Measurements from ENCODE around the gene OLFM2. TPM values are rescaled to one million over a fixed set of nuclear protein-coding genes. Genes with fewer than 3 reads are reported as not detected.
"Not testable (repeated sequence)": the region's sequence is repeated elsewhere in the genome, so short reads cannot be mapped to it uniquely, and the experiment has no call there.

OLFM2 gene
- total RNA-seq, 1 donor from 2014 or later, result 22.9 TPM

- peak; percentile 38 for DNase-seq
These were observed 5.4 kb upstream of the OLFM2 start for GRCh38 chr19:9941671-9942070.

DNA sequence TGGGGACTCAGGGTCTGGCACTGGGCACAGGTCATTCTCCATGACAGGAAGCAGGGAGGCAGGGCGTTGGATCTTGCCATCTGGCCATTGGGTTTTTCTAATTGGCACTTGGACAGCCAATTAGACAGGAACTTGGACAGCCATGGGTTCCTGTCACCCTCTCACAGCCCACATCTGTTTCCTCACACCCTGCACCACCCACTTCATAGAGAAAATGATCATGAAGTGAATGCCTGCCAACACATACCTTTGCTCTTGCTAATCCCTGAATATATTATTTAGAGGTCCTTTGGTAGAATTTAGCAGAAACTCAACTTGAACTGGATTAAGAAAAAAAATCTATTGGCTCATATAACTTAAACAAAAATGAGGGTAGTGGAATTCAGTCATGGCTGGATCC is 4.9 kb upstream of the OLFM2 start:
- DNase-seq, result no peak

- DNase-seq, result no peak
These were observed 4.5 kb upstream of the OLFM2 start for GRCh38 chr19:9940778-9941177.

- DNase-seq, result no peak
These were observed 3.1 kb upstream of the OLFM2 start for GRCh38 chr19:9939301-9939913.

DNA sequence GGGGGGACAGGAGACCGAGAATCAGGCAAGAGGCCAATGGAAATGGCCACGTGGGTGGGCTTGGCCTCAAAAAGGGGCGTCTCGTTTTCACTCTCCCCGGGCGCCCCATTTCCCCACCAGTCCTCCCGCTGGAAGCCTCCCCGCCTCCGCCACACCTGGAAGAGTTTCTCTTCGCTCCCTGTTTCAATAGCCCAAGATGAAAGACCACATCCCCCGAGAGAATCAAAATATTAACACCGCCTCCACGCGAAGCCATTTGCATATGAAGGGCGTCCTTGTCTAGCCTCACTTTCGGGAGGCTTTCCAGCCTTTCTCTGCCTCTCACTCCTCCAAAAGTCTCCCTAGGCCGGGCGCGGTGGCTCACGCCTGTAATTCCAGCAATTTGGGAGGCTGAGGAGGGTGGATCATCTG is 691 bp upstream of the OLFM2 start:
- DNase-seq, result no peak

DNA sequence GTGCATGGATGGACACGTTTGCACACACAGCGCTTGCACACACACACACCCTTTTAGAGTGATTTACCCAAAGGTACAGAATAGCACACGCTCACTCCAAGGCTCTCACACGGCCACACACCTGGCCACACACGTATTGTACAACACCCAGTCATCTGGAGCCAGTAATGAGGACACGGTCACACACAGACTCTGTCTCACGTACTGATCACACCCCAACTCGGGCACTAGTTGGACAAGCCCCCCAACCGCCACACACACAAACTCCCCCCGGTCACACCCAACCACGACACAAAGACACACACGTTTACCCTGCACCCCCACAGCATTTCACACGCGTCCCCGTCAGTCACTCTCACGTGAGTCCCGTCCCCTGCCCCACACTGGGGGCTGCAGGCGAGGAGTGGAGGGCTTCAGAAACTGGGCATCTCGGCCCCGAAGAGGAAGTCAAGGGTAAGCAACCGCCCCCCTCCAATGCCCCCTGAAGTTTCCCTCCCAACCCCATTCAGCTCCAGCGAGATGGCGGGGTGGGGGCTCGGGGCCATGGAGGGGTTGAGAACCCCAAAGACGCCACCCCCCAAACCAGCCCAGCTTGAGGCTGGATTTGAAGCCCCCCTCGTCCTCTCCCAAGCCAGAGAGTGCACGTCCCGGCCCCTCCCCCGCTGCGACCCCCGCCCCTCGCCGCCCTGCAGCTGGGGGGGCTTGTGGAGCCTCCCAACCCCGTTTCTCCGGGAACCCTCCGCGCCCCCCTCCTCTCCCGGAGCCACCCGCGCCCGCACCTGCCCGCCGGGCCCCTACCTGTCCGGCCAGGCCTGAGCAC is 599 bp downstream of the OLFM2 start:
- DNase-seq, result no peak

- peak; percentile 91 for DNase-seq
These were observed 2.0 kb downstream of the OLFM2 start for GRCh38 chr19:9934132-9934950.

GRCh38 chr19:9932835-9933234 is 3.5 kb downstream of the OLFM2 start:
- DNase-seq, result no peak

DNA sequence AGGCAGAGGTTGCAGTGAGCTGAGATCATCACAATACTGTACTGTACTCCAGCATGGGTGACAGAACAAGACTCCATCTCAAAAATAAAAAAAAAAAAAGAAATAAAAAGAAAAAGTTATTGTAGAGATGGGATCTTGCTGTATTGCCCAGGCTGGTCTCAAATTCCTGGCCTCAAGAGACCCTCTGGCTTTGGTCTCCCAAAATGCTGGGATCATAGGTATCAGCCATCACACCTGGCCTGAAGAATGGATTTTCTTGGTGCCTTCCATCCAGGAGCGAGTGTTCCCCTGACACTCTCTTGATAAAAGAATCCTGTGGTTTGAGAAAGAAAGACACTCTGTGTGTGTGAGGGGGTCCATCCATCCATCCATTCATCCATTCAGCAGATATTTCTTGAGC is 4.7 kb downstream of the OLFM2 start:
- DNase-seq, result no peak

DNA sequence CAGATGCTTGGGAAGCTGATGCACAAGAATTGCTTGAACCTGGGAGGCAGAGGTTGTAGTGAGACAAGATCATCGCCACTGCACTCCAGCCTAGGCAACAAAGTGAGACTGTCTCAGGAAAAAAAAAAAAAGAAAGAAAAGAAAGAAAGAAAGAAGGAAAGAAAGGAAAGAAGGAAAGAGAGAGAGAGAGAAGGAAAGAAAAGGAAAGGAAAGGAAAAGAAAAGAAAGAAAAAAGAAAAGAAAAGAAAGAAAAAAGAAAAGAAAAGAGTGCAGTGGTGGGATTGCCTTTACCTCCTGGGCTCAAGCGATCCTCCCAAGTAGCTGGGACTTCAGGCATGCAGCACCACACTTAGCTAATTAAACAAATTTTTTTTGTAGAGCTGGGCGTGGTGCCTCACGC is 12.9 kb downstream of the OLFM2 start:
- no peak for DNase-seq

DNA sequence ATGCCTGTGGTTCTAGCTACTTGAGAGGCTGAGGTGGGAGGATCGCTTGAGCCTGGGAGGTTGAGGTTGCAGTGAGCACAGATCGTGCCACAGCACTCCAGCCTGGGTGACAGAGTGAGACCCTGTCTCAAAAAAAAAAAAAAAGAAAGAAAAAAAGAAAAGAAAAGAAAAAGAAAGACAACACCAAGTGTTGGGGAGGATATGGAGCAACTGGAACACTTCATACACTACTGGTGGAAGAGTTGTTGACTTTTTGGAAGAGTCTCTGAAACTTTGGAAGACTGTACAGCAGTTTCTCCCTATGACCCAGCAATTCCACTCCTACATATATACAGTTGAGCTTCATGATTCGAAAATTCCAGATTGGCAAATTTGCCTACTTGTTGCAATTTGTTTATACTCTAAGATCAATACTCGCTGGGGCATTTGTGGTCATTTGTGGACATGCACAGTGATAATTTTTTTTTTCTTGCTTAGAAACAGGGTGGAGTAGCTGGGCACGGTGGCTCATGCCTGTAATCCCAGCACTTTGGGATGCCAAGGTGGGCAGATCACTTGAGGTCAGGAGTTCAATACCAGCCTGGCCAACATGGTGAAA is 13.4 kb downstream of the OLFM2 start:
- DNase-seq, result not testable (repeated sequence)

GRCh38 chr19:9917321-9917720 is 19.0 kb downstream of the OLFM2 start:
- DNase-seq, result peak; percentile 63

- DNase-seq, result no peak
These were observed 19.6 kb downstream of the OLFM2 start for GRCh38 chr19:9916719-9917118.

DNA sequence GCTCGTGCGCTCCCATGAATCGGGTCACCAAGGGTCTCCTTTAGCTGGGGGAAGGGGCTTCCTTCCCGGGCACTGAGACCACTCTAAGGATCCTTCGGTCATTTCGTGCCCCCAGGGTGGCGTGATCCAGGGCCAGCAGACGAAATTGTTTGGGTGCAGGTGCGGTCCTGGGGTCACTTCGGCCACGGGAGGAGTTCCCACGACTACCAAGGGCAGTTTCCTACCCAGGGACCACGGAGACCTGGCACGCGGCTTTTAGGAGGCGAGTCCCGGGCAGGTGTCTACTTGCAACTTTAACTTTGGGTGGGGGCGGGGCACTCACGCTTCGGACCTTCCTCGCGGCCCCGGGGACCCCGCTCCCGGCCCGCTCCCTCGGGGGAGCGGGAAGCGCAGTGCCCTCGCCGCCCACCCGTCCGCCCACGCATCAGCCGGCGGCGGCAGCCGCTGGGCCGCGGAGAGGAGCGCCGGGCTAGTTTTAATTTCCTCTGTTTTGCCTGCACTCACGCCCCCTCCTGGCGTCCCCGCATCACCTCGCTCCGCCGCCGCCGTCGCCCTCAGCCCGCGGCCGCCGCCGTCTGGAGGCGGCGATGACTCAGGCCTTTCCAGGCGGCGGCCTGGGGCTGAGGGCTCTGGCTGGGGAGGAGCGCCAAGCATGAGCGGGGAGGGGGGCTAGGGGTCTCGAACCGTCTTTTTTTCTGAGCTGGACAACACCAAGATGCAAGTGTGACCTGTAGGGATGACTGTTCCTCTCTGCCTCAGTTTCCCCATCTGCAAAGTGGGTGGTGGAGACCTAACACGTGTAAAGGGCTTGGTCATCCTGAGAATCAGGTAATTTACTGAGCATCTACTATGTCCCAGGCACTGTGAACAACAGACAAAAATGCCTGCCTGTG is 21.8 kb downstream of the OLFM2 start:
- DNase-seq, result peak; percentile 91

GRCh38 chr19:9914001-9914314 is 22.4 kb downstream of the OLFM2 start:
- no peak for DNase-seq

DNA sequence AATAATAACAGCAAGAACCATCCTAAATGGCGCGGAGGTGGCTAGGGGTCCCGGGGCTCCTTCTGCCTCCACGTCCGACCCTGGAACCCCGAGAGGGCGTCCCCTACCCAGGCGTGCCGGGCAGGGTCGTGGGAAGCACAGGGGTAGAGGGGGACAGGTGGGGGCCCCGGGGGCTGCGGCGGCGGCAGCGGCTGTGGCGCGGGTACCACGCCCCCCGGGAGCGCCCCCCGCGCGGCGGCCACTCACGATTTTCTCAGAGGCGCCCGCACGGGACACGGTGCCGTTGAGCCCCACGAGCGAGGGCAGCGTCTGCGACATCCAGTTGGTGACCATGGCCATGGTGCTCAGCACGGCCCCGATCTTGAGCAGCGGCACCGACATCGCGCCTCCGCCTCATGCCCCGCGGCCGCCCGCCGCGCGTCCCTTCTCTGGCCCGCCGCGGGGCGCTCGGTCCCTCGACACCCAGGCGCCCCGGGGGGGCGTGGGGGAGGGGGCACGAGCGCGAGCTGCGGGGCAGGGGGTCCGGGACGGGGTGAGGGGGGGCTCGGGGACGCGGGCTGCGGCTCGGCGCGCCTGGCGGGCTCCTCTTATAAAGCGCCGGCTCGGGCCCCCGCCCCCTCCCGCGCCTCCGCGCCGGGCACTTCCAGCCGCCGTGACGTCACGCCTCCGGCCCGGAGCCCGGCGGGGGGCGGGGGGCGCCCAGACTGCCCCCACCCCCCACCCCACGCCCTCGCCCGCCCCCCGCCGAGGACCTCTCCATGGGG is 22.9 kb downstream of the OLFM2 start:
- DNase-seq, result peak; percentile 50

DNA sequence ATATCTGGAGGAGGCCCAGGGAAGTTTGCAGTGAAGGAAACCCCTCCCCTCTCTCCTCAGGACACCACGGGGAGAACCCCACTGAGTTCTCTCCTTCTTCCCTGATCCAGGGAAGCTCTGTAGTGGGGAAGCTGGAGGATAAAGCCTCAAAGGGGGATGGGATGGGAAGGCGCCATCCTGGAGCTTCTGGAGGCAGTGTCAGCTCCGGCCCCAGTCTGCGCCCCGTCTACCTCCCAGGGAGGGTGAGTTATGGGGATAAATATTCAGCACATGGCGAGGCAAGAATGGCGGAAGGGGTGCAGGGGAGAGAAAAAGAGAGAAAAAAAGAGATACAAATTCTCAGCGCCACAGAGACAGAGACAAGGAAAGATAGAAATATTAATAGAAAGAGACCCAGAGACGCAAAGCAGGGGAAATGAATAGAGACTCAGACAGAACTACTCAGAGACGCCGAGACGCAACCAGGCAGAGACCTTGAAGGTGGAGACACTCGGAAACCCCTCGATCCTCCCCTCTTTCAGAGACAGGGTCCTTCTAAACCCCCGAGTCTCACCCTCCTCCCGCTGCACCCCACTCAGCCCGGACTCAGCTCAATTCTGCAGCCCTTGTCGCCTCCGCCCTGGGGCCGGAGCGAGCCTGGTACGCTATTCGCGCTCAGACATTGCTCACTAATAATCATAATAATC is 23.6 kb downstream of the OLFM2 start:
- DNase-seq, result no peak

GRCh38 chr19:9911524-9912185 is 24.7 kb downstream of the OLFM2 start:
- DNase-seq, result no peak

- DNase-seq, result no peak
These were observed 25.7 kb downstream of the OLFM2 start for GRCh38 chr19:9910625-9911024.

DNA sequence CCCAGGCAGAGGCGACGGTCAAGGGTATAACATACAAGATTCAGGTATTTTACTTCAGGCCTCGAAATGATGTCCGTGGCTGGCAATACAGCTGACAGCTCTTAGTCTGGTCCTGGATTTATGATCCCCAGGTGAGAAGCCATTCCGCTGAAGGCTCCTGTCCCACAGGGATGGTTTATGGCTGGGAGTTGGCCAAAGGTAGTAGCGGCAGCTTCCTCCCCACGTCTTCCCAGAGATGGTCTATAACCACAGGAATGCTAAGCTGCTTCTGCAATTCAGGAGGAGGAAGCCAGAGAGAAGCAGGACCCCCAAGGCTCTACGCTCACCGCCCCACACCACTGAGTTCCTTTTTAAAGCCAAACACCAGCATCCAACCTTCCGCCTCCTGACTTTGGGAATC is 27.1 kb downstream of the OLFM2 start:
- no peak for DNase-seq
